ENCODE data around the gene YTHDC2. TPM values are rescaled to one million over a fixed set of nuclear protein-coding genes. Genes with fewer than 3 reads are reported as not detected.

YTHDC2 gene
- 32.4 and 34.5 TPM in 2 replicates for total RNA-seq

DNA sequence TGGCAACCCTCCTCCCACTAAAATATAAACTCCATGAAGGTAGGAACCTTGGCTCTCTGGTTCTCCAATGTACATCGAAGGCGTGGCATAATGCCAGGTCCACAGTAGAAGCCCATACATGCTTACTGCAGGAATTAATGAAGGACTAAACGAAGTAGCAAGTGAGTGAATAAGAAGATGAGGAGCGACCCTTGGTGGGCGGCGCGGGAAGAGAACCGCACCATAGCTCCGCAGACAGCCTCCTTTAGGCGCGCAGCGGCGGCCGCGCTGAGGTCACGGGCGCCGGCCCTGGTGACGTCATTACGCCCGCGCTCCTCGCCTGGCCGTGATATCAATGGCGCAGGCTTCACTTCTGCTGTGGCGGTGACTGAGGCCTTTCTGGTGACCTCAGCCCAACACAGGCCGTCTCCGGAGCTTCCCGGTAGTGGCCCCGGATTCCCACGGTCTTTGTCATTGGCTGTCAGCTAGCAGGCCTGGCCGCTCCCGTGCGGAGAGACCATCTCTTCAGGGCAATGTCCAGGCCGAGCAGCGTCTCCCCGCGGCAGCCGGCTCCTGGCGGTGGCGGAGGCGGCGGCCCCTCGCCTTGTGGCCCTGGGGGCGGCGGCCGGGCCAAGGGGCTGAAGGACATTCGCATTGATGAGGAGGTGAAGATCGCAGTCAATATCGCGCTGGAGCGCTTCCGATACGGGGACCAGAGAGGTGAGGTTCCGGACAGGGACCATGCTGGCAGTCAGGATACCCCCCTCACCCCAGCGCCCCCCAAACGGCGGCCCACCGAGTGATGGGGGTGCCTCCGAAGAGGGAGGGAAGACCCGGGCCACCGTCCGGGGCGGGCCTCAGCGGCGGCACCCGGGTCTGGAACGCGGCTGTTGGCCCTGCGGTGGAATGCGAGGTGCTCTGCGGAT lies at the start of gene YTHDC2:
Gene YTHDC2 (plus strand): TSS at position 311 of the 905 bp plus-strand sequence. CDS start 202 bp downstream, at position 513.
- peak; percentile 64 to 88 for DNase-seq (ENCODE audit: low read depth in 2 of 2)

DNA sequence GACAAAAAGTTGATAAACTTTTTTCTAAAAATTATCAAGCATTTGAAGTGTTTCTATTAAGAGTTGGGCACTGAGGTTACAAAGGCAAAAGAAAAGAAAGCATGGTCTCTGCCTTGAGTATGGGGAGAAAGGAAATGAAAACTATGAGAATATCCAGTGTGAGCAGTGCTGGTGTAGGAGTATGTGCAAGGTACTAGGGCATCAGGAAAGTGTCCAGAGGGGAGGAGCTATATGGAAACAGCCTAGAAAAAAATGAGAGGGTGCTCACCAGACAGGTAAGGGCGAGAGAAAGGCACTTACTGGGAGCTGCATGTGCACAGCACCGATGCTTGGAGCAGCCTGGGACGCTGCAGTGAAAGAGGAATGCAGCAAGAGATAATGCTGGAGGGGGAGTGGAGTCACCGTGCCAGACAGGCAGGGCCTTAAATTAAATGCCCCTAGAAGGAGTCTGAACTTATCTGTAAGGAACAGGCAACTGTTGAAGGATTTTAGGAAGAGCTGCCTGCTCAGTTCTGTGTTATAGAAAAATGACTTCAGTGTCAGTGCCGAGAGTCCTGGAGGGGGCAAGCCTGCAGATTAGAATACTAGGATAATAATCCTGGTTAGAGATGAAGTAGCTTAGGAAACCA lies 39.3 kb upstream of the YTHDC2 start:
- DNase-seq (ENCODE audit: low read depth in 2 of 2) = no peak

DNA sequence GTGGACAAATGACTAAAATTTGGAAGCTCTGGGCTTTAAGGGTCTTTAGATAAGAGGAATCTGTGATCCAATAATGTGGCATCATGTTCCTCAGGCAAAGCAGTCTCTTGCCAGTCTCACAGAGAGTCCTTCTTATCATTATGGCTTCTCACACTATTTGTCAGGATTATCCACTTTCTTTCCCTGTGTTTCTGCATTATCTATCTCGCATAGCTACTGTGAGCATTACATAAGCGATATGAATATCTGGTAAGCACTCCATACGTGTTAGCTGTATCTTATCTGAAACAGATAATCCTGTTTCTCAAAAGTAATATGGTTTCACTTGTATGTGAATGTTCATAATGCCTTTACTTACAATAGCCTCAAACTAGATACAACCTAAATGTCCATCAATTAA lies 34.8 kb upstream of the YTHDC2 start:
- DNase-seq (ENCODE audit: low read depth in 2 of 2) = no peak

DNA sequence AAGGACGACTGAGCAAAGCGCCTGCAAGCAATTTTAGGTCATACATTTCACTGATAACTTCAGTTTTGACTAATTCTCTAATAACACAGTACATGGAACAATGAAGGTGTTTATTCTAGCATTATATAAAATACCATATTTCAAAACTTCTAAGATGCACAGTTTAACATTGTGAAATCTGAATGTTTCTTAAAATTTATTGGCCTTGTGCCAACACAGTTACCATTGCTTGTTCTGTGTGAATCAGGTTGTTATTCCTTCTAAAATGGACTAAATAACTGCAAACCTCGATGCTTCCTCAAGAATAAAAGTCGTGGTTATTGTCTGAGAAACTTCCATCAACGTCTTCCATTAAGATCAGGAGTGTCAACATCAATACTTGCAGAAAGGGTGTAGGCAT lies 33.3 kb upstream of the YTHDC2 start:
- DNase-seq (ENCODE audit: low read depth in 2 of 2) = no peak

DNA sequence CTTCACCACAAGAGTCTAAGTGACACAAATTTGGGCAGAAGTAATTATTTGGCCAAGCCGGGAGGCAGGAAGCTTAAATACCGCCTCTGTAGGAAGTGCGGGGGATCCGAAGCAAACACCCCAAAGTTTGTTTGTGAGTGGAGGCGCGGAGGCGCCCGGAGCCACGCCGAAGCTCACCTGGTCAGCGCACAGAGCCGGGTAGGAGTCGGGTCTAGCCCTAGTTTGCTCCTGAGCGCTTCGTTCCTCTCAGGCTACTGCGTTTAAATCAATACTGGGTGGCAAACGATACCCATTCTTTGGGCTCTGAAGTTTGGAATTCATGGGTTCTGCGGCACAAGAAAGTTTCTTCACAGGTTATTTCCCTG lies 26.1 kb upstream of the YTHDC2 start:
- DNase-seq (ENCODE audit: low read depth in 2 of 2) = peak in 1 of 2 donors; percentile 2

DNA sequence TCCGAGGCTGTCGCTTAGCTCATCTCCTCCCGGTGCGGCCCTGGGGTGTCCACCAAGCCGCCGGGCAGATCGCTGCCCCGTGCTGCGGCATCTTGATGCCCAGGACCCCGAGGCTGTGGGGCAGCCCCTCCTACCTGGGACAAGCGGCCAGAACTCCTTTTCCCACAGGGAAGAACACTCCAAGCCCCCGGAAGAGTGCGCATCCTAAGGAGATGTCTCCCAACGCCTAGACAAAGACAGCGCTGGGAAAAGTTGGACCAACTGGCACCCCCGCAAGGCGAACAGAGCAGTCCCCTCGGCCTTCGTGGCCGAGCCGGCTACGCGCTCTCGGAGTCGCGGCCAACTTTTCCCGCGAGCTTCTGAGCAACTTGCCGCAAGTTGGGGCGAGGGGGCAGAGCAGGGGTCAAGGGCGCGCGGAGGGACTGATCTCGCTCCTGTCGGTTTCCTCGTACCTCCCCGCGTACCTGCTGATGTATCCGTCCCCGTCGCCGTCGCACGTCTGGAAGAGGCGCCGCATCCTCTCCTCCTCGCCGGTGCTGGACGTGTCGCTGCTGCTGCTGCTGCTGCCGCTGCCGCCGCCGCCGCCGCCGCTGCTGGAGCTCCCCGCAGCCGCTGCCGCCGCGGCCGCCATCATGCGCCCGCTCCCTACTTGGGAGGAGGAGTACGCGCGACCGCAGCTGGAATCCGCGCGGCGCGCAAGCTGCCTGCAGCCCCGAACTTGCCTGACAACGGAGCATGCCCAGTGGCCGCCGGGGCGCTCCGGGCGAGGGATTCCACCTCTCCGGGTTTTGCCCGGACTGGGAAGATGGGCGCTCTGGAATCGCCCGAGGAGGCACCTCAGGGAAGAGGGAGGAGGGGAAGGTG lies 25.5 kb upstream of the YTHDC2 start, which contains the start of gene MCC:
Gene MCC (minus strand): TSS at position 673 of the 864 bp plus-strand sequence.
- DNase-seq (ENCODE audit: low read depth in 2 of 2) = peak; percentile 17 to 67

DNA sequence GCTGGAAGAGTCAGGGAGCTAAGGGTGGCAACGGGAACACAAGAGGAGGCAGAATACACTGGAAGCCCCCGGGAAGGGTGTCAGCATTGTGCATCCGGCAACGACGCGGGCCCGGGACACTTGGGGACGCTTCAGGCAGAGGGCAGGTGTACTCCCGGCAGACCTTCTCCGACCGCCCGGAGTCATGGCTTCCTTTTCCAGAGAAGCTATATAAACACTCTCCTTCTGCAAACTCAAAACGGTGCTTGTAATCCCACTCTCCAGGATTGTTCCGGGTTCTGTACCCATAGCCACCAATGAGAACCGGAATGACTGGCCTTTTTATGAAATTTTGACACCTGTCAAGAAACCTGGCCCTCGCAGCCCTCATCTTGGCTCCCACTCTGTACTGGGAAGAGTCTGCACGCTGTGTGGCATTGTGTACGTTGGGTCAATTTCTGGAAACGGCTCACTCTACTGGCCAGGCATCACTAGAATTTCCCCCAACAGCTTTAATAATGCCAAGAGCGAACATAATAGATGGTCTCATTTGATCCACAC lies 24.8 kb upstream of the YTHDC2 start:
- DNase-seq (ENCODE audit: low read depth in 2 of 2) = no peak

DNA sequence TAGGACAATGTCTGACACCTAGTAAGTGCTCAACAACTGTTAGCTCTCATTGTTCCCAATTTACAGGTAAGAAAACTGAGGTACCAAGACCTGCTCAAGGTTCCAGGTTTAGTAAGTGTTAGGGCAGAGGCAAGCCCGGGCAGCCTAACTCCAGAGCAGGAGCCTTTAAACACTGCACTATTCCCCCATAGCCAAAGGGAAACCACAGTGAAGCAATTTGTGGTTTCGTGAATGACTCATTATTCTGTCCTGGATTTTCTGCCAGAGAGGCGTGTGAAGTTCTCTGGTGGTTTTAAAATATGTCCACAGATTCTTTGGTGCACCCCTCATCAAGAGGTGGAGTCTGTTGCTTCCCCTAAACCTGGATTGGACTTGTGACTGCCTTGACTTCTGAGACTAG lies 24.2 kb upstream of the YTHDC2 start:
- DNase-seq (ENCODE audit: low read depth in 2 of 2) = peak in 1 of 2 donors; percentile 43

DNA sequence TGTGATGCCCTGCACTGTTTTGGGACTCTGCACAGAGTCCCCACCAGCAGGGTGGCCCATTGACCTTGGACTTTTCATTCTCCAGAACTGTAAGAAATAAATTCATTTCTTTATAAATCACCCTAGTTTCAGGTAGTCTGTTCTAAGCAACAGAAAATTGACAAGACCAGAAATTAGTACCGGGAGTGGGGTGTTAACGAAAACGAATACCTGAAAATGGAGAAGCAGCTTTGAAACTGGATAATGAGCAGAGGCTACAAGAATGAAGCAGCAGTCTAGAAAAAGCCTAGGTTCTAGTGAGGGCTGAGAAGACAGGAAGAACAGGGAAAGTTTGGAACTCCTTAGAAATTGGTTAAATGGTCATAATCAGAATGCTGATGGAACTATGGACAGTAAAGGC lies 23.2 kb upstream of the YTHDC2 start:
- no peak for DNase-seq (ENCODE audit: low read depth in 2 of 2)

DNA sequence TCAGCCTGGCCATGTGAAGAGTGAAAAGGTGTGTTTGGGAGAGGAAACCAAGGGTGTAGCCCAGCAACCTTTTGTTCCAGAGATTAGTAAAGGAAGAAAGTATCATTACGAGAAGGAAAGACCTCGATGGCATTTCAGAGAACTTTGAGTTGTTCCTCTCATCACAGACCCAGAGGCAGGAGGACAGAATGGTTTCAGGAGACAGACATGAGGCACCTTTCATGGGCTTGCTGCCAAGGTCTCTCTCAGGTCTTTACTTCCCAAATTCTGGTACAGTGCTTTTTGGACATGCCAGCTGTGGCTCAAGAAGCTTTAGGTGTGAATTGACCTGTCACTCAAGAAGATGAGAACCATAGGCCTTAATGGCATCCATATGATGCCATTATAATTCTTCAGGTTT lies 22.5 kb upstream of the YTHDC2 start:
- DNase-seq (ENCODE audit: low read depth in 2 of 2) = no peak

DNA sequence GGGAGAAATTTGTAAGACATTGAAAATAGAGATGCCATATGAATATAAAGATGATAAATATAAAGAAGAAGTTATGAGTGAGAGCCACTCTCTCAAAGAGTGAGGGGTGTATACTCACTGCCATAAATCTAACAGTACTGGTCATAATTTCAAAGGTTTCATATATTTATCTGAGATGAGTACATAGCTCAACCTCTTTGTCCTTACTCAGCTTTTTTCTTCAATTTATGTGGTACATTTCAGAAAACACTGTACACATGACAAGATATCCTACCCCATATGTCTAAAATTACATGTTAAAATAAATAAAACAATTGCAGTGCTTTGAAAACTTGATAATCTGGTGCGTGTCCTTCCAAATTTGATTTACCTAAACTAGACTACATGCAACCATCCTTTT lies 20.0 kb upstream of the YTHDC2 start:
- DNase-seq (ENCODE audit: low read depth in 2 of 2) = no peak

DNA sequence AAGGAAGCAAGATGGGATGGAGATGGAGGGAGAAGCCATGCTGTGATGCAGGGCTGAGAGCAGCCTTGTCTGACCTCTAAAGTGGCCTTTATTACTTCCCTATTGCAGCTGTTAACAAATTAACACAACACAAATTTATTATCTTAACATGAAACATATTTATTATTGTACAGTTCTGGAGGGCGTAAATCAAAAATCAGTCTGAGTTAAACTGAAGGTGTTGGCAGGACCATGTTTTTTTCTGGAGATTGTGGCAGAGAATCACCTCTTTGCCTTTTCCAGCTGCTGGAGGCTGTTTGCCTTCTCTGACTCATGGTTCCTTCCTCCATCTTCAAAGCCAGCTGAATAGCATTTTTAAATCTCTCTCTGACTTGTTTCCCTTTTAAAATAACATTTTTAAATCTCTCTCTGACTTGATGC lies 18.1 kb upstream of the YTHDC2 start:
- peak in 1 of 2 donors; percentile 70 for DNase-seq (ENCODE audit: low read depth in 2 of 2)

DNA sequence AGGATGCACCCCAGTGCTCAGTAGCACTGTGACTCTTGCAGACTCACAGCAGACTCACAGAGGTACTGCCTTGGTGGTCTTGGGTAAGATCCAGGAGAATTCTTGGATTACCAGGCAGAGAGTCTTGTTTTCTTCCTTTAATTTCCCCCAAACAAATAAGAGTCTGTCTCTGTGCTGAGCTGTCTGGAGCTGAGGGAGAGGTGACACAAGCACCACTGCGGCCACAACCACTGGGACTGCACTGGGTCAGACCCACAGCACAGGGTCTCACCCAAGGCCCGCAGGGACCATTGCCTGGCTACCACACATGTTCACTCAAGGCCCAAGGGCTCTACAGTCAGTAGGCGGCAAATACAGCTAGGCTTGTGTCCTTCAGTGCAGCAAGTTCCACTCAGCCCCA lies 11.4 kb upstream of the YTHDC2 start:
- no peak for DNase-seq (ENCODE audit: low read depth in 2 of 2)

DNA sequence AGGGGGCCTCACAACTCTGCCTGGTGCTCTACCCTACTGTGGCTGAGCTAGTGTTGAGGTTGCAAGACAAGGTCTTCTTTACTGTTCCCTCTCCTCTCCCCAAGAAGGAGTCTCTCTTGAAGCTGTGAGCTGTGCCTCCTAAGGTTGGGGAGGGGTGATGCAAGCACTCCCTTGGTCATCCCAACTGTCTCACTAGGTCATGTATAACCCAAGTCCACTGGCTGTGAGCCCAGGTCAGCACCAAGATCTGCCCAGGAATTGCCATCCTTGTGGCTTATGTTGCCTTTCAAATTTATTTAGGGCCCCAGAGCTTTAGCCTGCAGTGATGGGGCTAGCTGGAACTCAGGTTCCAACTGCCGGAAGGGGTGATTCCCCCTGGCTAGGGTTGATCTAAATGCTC lies 10.3 kb upstream of the YTHDC2 start:
- no peak for DNase-seq (ENCODE audit: low read depth in 2 of 2)

DNA sequence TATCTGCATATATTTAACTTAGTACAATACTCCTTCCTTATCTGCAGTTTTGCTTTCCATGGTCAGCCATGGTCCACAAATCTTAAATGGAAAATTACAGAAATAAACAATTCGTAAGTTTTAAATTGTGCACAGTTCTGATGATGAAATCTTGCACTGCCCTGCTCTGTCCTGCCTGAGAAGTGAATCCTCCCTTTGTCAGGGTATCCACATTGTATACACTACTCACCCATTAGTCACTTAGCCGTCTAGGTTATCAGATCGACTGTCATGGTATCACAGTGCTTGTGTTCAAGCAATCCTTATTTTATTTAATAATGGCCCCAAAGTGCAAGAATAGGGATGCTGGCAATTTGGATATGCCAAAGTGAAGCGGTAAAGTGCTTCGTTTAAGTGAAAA lies 8.3 kb upstream of the YTHDC2 start:
- DNase-seq (ENCODE audit: low read depth in 2 of 2) = no peak

DNA sequence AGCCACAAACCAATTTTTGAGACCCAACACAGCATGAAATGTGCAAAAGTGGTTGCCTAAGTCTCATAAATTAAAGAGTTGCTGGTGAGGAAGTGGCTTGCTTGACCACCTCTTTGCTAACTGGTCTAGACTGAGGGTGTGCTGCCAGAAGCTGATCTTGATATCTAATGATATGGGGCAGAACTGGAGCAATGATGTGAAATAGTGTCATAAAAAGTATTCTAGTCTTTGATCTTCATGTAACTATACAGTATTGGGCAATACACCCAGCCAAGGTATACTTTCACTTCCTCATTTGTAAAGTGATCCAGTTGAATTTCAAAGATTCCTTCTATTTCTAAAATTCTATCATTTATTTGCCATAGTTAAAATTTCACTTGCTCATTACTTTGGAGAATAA lies 5.9 kb upstream of the YTHDC2 start:
- no peak for DNase-seq (ENCODE audit: low read depth in 2 of 2)

DNA sequence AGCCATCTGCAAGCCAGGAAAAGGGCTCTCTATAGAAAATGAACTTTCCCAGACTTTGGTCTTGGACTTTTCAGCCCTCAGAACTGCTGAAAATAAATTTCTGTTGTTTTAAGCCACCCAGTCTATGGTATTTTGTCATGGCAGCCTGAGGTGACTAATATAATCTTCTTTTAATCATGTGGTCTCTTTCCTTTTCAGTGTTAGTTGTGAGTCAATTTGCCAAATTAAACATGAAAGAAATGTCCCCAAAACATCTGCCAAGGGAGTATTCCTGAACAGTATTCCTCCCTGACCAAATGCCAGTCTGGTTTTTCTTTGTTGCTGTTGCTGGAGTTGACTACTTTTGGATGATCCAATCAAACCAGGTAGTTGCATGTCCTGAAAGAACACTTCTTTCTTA lies 4.7 kb upstream of the YTHDC2 start:
- DNase-seq (ENCODE audit: low read depth in 2 of 2) = no peak

DNA sequence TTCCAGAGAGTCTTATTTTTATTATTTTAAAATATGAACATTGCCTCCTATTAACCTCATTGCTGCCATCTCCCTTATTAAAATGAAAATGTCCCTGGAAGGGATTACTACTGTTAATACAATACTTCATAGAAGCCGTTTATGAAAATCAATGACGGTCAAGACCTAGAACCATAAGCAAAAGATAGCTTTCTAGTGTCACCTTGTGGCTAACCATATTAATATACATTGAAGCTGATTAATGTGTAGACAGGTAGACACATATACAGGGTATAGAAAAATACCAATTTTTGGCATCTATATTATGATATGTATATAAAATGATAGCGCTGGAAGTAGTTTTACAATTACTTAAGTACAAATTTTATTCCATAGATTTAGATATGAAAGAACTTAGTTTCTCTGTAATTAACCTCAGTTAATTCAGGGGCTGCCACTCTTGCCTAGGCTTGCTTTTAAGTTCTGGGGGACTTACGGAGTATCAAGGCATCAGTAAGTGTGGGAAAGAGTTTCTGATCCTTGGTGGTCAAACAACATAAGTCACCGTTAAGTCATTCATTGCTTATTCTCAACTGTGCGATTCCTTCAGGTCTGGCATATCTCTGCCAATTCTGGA lies 2.5 kb upstream of the YTHDC2 start:
- DNase-seq (ENCODE audit: low read depth in 2 of 2) = peak; percentile 47 to 71

DNA sequence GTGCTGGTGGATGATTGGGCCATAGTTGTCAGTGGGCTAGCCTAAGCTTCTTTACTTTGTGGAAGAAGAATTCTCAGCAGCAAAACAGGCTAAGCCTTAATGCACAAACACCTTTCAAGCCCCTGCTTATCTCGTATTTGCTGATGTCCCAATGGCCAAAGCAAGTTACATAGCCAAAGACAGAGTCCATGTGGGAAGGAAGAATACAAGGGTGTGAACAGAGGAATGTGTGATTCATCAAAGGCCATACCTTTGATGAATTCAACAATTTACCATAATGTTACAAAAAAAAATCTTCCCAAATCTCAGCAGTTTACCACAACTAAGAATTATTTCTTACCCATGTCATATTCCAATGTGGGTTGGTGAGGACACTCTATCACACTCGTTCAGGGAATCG lies 1.2 kb upstream of the YTHDC2 start:
- no peak for DNase-seq (ENCODE audit: low read depth in 2 of 2)

DNA sequence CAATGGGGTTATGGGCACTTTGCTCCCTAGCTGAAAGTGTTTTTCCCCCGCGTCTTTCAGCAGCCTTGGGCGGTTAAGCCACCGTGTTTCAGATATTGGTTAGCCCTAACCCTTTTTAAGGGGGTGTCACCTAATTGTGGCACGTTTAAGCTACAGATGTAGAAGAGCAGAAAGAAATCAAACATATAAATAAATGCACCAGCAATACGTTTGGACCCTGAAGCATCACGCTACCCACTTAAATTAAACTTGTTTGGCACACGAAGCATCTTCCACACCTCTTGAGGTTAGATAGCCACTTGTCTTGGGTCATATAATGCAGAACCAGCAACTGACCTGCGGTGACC lies 768 bp downstream of the YTHDC2 start:
- DNase-seq (ENCODE audit: low read depth in 2 of 2) = peak in 1 of 2 donors; percentile 13

DNA sequence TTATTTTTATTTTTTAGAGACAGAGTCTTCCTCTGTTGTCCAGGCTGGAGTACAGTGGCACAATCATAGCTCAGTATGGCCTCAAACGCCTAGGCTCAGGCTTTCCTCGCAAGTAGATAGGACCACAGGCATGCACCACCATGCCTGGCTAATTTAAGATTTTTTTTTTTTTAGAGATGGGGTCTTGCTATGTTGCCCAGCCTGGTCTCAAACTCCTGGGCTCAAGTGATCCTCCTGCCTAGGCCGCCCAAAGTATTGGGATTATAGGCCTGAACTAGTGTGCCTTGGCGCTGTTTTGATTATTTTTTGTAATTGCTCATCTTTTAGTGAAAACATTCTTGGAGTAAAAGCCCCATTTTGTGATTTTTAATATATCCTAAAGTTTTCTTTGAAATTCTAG lies 5.4 kb downstream of the YTHDC2 start:
- no peak for DNase-seq (ENCODE audit: low read depth in 2 of 2)
